GM12892 (cell line): ENCODE data around the gene NENF.

ENCODE experiments used
- POLR2A ChIP-seq: IDR thresholded peaks from 2 replicates; pipeline ENCODE4 v1.6.1; 2011; ENCODE audit warnings: low read depth, low read length, control low read depth
- POLR2AphosphoS5 ChIP-seq: IDR thresholded peaks from 2 replicates; pipeline ENCODE4 v1.6.1; 2011; ENCODE audit warnings: low read depth, low read length, control low read depth

- TF ChIP-seq POLR2A (no peak), POLR2AphosphoS5 (no peak)
These were observed 25.1 kb downstream of the NENF start for GRCh38 chr1:212457740-212458338.
